ENCODE measurements around the gene ASAP3.

GRCh38 chr1:23421343-23421742, 62.6 kb downstream of the ASAP3 start:
- TF ChIP-seq CTCF (conservative IDR thresholded peaks at IDR 0.05 in 1 of 2, IDR thresholded peaks at IDR 0.05 in 1 of 2; ENCODE audit: extremely low read depth in 1 of 2, insufficient read depth in 1 of 2, low read depth in 1 of 2, low read length in 2 of 2) (no peak), EZH2 (IDR thresholded peaks at IDR 0.05; ENCODE audit: borderline replicate concordance, low read length) (no peak)
